ENCODE results near the gene GPRIN3.

Gene GPRIN3

DNA sequence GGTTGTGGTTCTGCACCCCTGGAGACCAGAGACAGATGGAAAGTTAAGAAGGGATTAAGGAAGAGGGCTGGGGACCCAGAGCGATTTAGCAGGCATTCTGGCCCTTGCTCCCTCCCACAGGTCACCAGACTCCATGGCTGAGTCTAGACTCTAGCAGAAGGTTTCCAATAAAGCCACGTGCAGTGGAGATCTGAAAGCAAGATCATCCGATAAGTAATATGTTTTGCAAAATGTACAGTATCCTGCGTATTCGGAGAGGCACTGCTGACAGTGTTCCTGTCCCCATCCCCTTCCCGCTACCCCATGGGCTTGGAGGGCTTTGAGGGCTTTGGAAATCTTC lies 531 bp upstream of the GPRIN3 start:
- peak overlapping the region; percentile 11 for H3K4me3 ChIP-seq (ENCODE audit: control insufficient read depth, low read depth, low read length)
- no peak for DNase-seq (ENCODE audit: low read depth)

DNA sequence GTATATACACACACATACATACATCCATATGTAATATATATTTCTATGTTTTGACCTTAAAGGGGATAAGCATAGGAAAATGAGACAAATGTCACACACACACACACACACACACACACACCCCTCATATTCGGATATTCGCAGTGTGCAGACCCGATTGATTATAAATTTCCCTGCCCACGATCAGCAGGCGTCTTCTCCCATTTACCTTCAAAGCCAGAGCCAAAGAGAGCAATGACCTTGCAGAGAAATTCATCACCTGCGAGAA lies 488 bp downstream of the GPRIN3 start:
- TF ChIP-seq, protein P1, sequence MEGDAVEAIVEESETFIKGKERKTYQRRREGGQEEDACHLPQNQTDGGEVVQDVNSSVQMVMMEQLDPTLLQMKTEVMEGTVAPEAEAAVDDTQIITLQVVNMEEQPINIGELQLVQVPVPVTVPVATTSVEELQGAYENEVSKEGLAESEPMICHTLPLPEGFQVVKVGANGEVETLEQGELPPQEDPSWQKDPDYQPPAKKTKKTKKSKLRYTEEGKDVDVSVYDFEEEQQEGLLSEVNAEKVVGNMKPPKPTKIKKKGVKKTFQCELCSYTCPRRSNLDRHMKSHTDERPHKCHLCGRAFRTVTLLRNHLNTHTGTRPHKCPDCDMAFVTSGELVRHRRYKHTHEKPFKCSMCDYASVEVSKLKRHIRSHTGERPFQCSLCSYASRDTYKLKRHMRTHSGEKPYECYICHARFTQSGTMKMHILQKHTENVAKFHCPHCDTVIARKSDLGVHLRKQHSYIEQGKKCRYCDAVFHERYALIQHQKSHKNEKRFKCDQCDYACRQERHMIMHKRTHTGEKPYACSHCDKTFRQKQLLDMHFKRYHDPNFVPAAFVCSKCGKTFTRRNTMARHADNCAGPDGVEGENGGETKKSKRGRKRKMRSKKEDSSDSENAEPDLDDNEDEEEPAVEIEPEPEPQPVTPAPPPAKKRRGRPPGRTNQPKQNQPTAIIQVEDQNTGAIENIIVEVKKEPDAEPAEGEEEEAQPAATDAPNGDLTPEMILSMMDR (IDR thresholded peaks at IDR 0.05; ENCODE audit: control insufficient read depth, insufficient read depth, low read depth, low read length, missing control alignments): no peak
- DNase-seq (ENCODE audit: low read depth): no peak
- H3K4me3 ChIP-seq (ENCODE audit: control insufficient read depth, low read depth, low read length): no peak overlapping the region; the same call in 1 of the 2 replicates

More for the DNA sequence above, 531 bp upstream of the GPRIN3 start:
- TF ChIP-seq, protein P1 (IDR thresholded peaks at IDR 0.05; ENCODE audit: control insufficient read depth, insufficient read depth, low read depth, low read length, missing control alignments): no peak

DNA sequence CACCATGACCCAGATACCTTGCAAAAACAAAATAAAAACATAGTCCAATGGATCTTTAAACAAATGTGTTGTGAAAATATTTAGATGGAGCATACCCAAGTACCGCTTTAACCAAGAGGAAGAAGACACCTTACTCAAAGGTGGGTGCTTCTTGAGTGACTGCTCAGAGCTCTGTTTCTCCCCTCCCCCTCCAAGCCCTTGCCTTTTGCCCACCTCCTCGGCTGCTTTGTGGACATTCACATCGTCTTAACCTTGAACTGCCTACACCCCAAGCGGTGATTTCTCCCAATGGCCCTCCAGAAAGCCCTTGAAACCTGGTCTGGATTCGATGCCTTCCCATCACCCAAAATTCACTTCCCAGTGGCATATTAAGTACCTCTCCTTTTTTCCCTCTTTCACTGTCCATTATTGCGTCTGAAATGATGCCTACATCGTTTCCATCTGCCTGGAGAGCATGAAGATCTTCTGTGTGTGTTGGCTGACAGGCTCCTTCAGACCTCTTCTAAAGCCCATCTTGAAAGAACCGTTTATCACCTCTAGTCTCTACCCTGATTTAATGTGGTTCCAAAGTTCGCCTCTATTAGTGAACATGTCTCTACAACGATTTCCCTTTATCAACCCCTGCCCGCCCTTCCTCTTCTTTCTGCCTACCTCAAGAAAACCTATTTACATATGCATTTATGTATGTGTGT lies 968 bp downstream of the GPRIN3 start:
- DNase-seq (ENCODE audit: low read depth): no peak
- H3K4me3 ChIP-seq (ENCODE audit: control insufficient read depth, low read depth, low read length): no peak overlapping the region
- TF ChIP-seq, protein P1 (IDR thresholded peaks at IDR 0.05; ENCODE audit: control insufficient read depth, insufficient read depth, low read depth, low read length, missing control alignments): no peak

DNA sequence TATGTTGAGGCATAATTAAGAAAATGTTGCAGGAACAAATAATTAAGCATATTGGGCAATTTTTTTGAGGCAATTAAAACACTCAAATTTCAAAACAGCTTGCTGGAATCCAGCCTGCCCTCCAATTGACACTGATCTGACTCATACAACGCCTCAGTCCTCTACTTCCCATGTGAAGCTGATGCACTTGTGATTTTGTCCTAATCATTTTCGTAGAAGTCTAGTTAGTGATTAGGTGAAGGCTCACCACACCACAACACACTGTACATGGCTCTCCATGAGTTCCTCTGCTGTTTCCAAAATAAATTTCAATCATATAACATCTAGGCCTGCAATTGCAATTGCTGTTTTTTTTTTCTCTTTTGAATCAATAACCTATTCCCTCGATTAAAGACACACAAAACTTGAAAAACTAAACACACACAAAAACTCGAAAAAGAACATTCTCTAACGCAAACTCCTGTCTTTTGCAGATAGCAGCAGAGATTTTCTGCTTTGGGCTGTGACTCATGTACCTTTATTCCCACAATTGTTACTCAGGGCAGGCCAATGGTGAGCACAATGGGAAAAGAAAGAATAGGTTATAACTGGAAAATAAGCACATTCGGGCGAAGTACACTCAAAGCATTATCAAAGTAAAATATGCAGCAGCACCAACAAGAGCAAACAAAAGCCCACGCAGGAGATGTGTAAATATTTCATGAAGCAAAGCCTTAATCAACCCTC lies 1.7 kb downstream of the GPRIN3 start:
- no peak overlapping the region for H3K4me3 ChIP-seq (ENCODE audit: control insufficient read depth, low read depth, low read length)
- TF ChIP-seq, protein P1 (IDR thresholded peaks at IDR 0.05; ENCODE audit: control insufficient read depth, insufficient read depth, low read depth, low read length, missing control alignments): no peak
- DNase-seq (ENCODE audit: low read depth): no peak

DNA sequence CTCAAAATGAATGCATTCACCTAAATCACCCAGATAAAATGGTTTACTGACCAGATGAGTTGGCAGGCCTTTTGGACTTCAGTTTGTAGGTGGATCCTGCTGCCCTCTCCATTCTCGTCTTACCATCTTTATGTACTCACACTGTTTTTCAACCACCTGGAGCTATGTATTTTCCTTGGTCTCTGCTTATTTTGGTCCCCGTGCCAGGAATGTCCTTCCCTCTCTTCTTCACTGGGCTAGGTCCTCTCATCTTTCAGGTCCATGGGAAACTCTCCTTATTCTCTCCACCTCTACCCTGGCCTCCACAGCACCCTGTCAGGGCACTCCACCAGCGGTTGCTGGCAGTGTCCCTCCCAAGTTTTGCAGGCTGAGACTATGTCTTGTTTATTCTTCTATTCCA lies 2.6 kb downstream of the GPRIN3 start:
- DNase-seq (ENCODE audit: low read depth): no peak
- no peak overlapping the region for H3K4me3 ChIP-seq (ENCODE audit: control insufficient read depth, low read depth, low read length)
- TF ChIP-seq, protein P1 (IDR thresholded peaks at IDR 0.05; ENCODE audit: control insufficient read depth, insufficient read depth, low read depth, low read length, missing control alignments): no peak

DNA sequence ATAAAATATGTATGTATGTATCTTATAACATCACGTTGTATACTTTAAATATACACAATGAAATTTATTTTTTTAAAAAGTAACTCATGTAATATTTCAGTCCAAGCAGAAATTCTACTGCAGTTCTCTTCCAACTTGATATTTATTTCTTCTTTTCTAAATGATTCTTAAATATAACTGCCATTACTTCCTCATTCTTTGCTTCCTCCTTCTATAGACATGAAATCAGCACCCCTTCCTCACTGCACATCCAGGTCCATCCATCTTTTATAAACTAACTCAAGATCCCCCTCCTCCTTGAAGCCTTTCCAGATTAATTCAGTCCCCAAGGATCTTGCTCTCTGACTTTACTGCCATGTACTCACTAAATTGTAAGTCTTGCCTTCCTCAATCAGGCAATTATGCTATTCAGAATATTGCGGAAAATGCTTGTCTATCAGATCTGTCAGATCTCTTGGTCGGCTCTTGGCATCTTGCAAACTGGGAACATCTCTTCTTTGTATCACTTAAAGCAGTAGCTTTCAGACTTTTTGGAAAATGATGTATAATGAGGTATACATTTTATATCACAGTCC lies 3.7 kb downstream of the GPRIN3 start:
- TF ChIP-seq, protein P1 (IDR thresholded peaks at IDR 0.05; ENCODE audit: control insufficient read depth, insufficient read depth, low read depth, low read length, missing control alignments): no peak
- no peak overlapping the region for H3K4me3 ChIP-seq (ENCODE audit: control insufficient read depth, low read depth, low read length)
- no peak for DNase-seq (ENCODE audit: low read depth)
